ENCODE data around the gene ZRANB3.
"Not testable (repeated sequence)": the region's sequence is repeated elsewhere in the genome, so short reads cannot be mapped to it uniquely, and the experiment has no call there.

Gene ZRANB3

DNA sequence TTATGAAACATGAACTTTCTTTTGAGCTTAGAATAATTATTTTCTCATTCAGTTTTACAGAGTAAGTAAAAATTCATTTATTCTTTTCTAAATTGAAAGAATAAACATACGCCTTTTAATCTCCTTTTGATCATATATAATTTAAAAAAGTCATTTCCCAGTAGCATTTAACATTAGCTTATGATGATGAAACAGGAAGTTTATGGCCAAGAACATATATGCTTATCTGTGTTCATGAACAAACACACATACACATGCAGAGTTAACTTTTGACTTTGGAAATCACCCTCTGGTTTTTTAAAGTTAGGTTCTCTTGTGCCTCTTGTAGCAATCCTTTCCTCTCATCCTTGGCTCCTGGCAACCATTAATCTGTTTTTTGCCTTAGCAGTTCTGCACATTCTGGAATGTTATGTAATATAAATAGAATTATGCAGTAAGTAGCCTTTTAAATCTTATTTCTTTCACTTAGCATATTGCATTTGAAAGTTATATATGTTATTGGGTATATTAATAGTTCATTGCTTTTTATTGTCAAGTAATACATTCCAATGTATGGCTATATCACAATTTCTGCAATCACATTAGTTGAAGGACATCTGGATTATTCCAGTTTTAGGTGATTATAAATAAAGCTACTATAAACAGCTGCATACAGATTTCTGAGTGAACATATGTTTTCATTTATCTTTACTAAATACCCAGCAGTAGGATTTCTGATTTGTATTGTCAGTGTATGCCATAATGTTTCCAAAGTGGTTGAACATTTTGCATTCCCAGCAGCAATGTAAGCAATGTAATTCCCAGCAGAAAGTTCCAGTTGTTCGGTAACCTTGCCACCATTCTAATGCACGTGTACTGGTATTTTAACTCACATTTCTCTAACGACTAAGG is 210.3 kb downstream of the ZRANB3 start:
- DNase-seq: no peak

DNA sequence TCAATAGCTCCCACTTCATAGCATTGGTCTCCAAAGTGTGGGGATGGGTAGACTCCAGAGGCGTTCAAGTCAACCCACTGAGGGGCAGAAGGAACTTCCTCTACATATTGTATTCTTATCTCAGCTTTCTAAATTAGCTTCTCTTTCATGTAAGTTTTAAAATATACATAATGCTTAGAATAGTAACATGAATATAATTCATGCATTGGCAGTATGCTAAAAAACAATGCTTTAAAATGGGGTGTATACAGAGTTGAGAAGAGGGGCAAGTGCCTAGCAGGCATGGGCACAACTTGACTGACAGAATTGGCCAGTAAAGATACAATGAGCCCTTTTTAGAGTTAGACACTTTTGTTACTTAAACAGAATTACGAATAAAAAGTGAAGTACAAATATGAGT is 212.2 kb downstream of the ZRANB3 start:
- DNase-seq: no peak

DNA sequence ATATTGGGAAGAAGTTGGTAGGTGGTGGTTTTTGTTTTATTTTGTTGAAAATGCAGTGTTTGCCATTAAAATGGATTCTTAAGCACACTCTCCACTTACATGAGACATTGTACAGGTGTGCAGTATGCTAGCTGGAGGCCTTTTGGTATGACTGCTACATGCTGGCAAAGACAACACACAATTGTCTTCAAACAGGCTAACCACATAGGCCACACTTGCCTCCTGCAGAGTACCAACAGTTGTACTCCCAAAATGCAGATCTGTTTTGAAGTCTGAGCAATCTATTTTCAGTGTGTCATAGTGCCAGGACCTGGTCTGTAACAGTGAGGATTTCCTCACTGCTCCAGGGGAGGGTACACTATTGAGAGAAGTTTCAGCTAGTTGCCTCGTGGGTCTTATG is 213.6 kb downstream of the ZRANB3 start:
- DNase-seq: no peak

DNA sequence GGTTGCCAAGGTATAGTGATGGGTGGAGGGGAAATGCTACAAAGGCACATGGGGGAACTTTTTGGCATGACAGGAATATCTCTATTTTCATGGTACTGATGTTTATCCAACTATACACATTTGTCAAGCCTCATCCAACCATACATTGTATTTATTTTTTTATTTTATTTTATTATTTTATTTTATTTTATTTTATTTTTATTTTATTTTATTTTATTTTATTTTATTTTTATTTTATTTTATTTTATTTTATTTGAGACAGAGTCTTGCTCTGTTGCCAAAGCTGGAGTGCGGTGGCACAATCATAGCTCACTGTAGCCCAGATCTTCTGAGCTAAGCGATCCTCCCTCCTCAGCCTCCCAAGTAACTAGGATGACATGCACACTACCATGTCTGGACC is 219.1 kb downstream of the ZRANB3 start:
- DNase-seq: no peak

DNA sequence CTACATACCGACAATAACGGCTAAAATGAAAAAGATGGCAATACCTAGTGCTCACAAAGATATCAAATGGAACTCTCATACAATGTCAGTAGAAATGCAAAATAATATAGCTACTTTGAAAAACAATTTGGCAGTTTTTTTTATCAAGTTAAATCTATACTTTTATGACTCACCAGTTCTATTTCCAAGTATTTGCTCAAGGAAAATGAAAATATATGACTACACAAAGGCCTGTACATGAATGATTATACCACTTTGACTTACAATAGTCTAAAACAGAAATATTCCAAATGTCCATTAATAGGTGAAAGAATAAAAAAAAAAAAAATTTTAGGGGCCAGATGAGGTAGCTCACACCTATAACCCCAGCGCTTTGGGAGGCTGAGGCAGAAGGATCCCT is 219.8 kb downstream of the ZRANB3 start:
- DNase-seq: no peak

DNA sequence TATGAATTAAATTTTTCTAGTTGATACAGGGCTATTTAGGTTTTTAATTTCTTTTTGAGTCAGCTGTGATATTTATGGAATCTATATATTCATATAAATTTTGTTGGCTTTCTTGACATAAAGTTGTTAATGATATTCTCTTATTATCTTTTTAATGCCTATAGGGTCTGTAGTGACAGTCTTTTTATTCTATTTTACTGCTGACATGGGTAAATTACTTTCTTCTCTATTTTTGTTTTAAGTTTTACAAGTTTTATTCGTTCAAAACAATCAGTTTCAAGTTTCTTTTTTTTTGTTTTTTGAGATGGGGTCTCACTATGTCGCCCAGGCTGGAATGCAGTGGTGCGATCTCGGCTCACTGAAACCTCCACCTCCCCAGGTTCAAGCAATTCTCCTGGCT is 226.3 kb downstream of the ZRANB3 start:
- no peak for DNase-seq

DNA sequence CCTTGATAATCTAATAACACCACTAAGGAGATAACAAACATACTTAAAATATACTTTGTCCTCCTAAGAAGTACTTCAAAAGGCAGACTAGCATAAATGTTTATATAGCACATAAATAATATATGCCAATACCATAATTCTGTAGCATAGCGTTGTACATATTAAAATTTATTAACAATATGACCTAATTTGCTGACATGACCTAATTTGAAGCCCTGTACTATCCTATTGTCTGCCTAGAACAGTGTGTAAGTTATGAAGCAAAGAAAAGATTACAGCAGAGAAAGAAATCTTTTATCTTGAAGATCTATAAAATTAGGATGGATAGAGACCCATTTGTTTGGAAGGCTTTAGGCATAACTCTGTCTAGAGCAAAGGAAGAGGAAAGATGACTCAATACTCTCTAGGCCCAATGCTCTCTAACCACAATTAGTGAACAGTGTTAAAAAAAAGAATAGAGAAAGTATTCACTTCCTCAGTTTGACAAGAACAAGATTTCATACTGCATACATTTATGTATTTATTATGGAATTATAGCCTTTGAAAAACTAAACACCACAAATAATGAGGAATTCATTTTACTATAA is 231.3 kb downstream of the ZRANB3 start:
- DNase-seq: no peak

DNA sequence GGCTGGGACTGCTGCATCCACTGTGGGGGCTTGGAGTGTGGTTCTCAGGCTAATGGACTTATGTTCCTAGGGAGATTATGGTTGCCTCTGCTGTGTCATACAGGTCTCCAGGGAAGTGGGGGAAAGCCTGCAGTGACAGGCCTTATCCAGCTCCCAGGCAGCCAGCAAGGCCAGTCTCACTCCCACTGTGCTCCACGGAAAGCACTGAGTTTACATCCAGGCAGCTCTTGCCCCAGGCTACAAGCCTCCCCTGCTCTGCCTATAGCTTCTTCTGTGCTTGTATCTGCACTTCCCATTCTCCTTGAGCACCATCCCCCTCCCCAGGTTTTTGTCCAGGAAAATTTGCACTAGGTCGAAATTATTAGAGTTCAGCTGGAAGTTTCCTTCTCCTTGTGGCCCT is 231.9 kb downstream of the ZRANB3 start:
- no peak for DNase-seq

DNA sequence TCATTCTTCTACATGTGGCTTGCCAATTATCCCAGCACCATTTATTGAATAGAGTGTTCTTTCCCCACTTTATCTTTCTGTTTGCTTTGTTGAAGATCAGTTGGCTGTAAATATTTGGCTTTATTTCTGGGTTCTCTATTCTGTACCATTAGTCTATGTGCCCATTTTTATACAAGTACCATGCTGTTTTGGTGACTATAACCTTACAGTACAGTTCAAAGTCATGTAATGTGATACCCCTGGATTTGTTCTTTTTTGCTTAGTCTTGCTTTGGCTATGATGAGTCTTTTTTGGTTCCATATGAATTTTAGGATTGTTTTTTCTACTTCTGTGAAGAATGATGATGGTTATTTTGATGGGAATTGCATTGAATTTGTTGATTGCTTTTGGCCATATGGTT is 243.9 kb downstream of the ZRANB3 start:
- not testable (repeated sequence) for DNase-seq

DNA sequence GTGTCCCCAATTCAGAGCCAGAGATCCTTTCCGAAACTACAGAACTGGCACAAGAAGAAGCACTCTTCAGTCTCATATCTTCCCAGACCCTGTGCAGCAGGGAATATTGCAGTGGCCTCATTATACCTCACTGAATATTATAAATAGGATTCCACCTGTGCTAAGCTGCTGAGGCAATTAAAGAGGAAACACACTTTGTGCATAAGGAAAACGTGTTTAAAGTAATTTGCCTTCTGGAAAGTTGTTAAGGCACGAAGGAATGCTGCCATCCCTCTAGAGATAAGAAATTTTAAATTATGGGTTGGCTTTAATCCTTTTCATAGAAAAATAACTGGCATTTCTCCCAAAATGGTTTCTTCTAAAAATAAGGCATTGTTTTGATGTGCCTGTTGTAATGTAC is 245.6 kb downstream of the ZRANB3 start:
- DNase-seq: no peak

DNA sequence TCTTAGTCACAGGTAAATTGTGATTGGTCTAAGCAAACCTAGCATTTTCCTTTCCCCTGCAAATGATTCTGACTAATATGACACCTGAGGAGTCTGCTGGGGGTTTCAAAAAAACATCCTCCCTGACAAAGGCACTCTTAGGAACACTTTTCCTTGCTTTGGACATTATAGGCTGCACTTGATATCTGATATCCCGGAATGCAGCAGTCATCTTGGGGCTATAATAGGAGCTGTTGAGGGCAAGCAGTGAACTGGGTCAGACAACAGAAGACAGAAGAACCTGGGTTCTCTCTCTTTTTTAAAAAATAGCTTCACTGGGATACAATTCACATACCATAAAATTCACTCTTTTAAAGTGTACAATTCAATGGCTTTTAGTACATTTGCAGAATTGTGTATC is 249.6 kb downstream of the ZRANB3 start:
- DNase-seq: no peak

DNA sequence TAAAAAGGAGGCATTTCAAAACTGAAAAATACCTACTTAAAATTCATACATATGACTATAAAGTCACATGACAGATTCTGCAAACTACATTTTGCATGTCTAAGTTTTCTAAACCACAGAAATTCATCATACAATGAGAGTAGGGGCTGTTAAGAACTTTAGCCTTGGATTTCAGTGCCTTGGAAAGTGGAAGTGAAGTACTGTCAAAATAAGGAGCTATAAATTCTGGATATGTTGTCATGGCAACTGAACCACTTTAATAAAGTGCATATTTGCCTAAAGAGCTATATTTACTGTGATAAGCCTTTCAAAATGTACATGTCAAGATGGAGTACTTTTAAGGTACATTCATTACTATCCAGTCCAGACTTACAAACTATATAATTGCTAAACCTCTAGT is 251.8 kb downstream of the ZRANB3 start:
- DNase-seq: no peak

DNA sequence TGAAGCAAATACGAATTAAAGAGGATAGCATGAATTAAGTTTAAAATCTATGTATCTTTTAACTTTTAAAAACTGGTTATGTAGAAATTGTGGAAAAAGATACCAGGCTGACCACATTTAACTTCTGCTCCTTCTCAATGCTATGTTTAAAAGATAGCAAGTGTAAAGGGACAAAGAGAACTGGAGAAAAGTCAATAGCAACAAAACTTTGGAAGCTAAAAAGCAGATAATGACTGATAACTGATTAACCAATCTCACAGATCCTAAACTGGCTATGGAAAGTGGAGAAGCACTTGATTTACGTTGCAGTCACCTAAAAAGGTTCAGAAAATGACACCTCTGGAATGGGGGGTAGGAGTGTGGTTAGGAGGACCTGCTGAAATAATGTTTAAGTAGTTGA is 254.5 kb downstream of the ZRANB3 start:
- DNase-seq: no peak

DNA sequence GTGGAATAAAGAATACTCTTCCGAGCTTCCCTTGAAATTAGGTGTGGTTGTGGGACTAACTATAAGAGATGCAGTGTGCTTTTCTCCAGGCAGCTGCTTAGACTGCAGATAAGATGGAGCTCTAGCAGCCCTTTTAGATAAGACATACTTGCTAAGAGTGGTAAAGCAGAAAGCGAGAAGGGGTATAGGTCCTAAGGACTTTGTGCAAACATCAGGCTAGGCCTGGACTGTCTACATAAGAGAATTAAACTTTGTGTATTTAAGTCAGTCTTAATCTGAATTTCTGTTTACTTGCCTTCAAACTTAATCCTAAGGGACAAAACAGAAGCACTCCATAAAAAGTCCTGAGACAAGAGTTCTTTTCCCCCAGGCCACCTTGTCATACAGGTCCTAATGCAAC is 260.0 kb downstream of the ZRANB3 start:
- no peak for DNase-seq

DNA sequence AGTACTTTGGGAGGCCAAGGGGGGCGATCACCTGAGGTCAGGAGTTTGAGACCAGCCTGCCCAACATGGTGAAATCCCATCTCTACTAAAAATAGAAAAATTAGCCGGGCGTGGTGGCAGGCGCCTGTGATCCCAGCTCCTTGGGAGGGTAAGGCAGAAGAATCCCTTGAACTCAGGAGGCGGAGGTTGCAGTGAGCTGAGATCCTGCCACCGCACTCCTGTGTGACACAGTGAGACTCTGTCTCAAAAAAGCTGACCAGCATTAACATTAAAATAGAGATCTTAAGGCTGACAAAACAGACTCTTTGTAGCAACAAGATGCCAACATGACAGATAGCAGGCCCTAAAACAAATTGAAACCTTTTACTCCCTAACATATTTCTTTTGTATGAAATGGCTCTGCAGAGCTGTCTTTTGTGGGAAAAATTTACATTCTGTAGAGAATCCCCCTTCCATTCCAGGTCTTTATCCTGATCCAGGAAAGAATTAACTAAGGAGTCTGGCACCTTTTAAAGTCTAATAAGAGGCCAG is 265.0 kb downstream of the ZRANB3 start:
- DNase-seq: no peak

DNA sequence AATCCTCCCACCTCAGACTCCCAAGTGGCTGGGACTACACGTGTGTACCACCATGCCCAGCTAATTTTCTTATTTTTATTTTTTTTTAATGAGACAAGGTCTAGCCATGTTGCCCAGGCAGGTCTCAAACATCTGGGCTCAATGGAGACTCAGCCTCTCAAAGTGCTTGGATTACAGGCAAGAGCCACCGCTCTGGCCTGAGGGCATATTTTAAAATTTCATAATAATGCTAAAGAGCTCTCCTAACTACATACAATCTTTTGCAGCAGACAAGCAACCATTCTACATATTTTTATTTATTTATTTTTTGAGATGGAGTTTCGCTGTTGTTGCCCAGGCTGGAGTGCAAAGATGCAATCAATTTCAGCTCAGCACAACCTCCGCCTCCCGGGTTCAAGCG is 271.9 kb downstream of the ZRANB3 start:
- no peak for DNase-seq

DNA sequence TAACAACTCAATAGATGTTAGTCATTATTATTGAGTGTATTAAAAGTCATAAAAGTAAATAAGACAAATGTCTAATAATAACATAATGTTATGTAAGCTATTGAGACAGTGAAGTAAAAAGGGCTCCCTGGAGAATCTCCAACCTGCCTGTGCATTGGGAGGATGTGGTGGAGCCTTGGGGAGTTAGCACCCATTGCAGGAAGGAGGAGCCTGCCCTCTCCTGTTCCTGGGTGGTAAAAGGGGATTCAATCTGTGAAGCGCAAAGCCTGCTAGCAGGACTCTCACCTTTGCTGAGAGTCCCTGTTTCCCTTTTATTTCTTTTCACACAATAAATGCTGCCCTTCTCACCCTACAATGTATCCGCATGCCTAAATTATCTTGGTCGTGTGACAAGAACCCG is 272.8 kb downstream of the ZRANB3 start:
- no peak for DNase-seq

DNA sequence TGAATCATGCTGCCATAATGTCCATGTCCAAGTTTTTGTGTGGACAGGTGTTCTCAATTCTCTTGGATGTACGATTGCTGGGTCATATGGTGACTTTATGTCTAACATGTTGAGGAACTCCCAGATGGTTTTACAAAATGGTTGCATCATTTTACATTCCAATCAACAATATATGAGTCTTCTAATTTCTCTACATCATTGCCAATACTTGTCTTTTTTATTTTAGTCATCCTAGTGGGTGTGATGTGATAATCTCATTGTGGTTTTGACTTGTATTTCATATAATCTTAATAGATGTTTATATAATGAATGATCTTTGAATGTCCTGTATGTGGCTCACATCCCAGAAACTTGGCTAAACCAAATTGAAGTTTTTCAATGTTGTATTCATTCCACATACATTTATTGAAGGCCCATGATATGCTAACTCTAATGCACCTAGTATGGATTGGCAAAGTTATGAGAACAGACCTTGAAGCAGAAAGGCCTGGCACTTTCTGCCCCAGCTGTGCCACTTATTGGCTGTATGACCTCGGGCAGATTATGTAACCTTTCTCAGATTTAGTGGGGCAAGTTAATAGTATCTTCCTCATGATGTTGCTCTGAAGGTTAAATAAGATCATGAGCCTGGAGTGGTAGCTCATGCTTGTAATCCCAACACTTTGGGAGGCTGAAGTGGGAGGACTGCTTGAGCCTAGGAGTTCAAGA is 273.5 kb downstream of the ZRANB3 start:
- DNase-seq: no peak

DNA sequence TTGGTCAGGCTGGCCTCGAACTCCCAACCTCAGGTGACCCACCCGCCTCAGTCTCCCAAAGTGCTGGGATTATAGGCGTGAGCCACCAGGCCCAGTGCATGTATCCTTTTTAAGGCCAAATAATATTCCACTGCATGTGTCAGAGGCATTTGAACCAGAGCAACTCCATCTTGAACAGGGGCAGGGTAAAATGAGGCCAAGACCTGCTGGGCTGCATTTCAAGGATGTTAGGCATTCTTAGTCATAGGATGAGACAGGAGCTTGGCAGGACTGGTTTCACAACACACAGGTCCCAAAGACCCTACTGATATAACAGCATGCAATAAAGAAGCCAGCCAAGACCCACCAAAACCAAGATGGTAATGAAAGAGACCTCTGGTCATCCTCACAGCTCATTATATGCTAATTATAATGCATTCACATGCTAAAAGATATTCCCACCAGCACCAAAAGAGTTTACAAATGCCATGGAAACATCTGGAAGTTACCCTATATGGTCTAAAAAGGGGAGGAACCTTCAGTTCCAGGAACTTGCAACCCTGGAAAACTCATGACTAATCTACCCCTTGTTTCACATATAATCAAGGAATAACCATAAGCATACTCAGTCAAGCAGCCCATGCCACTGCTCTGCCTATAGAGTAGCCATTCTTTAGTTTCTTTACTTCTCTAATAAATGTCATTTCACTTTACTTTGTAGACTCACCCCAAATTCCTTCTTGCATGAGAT is 274.3 kb downstream of the ZRANB3 start:
- DNase-seq: no peak

DNA sequence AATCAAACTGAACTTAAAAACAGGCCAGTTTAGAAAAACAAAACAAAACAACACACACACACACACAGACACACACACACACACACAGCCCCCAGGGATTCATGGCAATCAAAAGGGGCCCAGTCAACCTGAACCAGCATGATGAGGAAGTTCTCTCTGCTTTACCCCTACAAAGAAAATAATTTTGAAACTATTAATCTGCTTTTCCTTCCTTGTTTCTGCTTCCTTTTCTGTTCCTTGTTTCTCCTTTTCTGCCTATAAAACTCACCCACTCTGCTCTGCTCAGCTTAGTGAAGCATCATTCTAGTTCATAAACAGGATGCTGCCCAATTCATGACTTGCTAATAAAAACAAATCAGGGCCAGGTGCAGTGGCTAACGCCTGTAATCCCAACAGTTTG is 275.8 kb downstream of the ZRANB3 start:
- DNase-seq: no peak

DNA sequence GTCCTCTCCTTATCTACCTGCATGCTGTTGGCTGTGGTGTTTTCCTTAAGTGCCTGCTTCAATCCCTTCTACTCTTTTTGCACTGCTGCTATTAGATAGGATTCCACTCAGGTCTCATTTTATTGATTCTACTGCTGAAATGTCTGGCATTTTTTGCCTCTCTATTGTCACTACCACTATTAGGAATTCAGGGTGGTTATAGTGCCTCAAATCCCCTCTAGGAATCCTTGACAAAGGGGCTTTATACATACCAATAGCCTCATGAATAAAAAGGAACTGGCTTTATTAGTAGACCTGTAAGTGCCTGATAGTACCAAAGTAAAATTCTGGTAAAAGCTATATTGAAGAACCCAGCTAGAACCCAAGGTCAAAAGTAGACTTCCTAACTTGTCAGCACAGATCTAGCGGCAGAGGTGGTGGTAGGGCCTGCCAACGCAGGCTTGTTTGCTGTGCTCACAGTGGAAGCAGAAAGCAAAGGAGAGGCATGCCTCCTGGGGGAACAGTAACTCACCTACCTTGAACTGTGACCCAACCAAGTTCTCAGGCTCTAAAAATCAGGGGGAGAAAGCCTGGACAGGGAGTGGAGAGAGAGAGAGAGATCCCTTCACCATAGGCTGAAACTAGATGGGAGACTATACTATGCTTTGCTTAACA is 278.1 kb downstream of the ZRANB3 start:
- DNase-seq: no peak

DNA sequence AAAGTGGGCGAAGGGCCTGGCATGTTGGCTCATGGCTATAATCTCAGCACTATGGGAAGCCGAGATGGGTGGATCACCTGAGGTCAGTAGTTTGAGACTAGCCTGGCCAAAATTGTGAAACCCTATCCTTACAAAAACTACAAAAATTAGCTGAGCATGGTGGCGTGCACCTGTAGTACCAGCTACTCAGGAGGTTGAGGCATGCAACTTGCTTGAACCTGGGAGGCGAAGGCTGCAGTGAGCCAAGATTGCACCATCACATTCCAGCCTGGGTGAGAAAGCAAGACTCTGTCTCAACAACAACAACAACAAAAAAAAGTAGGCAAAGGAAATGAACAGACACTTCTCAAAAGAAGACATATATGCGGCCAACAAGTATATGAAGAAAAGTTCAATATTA is 282.4 kb downstream of the ZRANB3 start:
- DNase-seq: no peak
